Upper lobe of right lung (tissue), 1 donor: ENCODE measurements around the gene ENKUR. TPM values are rescaled to one million over a fixed set of nuclear protein-coding genes. Genes with fewer than 3 reads are reported as not detected.
A peak's percentile ranks its signal among the peaks of the same experiment; 100 is the strongest.

ENCODE experiments used
- ATAC-seq: fragments of 200-7000 bp; cut with Tn5 transposase; one replicate; pipeline ENCODE4 v1.9.1; 2020; ENCODE audit warnings: mild to moderate bottlenecking, moderate library complexity
- DNase-seq: peaks from one replicate; pipeline ENCODE4 v3.0.0-alpha.2; 2020
- H3K27ac ChIP-seq: fragments of 200-600 bp; one replicate; pipeline ENCODE4 v1.8.0; 2022
- H3K27me3 ChIP-seq: fragments of 200-600 bp; one replicate; pipeline ENCODE4 v1.8.0; 2022; ENCODE audit warnings: mild to moderate bottlenecking
- H3K36me3 ChIP-seq: fragments of 200-600 bp; one replicate; pipeline ENCODE4 v1.8.0; 2022
- H3K4me1 ChIP-seq: fragments of 200-600 bp; one replicate; pipeline ENCODE4 v1.8.0; 2022
- H3K4me3 ChIP-seq: fragments of 200-600 bp; one replicate; pipeline ENCODE4 v1.8.0; 2022; ENCODE audit warnings: mild to moderate bottlenecking
- H3K9me3 ChIP-seq: fragments of 200-600 bp; one replicate; pipeline ENCODE4 v1.8.0; 2022
- CTCF ChIP-seq: fragments of 200-600 bp; IDR thresholded peaks from one replicate; pipeline ENCODE4 v1.8.0; 2022; ENCODE audit warnings: antibody characterized with exemption
- intact Hi-C: fragments of 100-400 bp; cut with DNase I; formaldehyde crosslinking; loops from one replicate; pipeline ENCODE4 v1.11.0; 2022
- total RNA-seq: library from RNA; stranded (reverse); fragmentation: NEBNext Ultra II Directional; extraction: Animal tissue kit (Norgen Biotek cat#: 25700); gene quantifications from one replicate; pipeline ENCODE4 v1.2.1, GENCODE V29; 2021
- donor health status: DM: no; HTN: yes; CAD: no; lungs with severe emphysema.

ENKUR gene
- total RNA-seq, 1 donor from 2014 or later, result 0.49 TPM

GRCh38 chr10:24952143-24952706 lies 63.7 kb downstream of the ENKUR start, which contains the start of gene PRTFDC1:
Gene PRTFDC1, minus strand, starts transcription at chr10:24952606. Its CDS starts 31 bp downstream, at chr10:24952575.
- Histone ChIP-seq H3K27me3 (no peaks in the 10 kb centered on the region), H3K9me3 (no peaks in the 10 kb centered on the region), H3K36me3 (no peaks in the 10 kb centered on the region), H3K4me3 (peak within 1 kb of the TSS; percentile 66), H3K27ac (peak within 1 kb of the TSS; percentile 77), H3K4me1 (peaks cover 12% of the 10 kb centered on the region)
- peak; percentile 68 for ATAC-seq
- intact Hi-C loops, result no loop called here
- TF ChIP-seq CTCF, result no peak
- DNase-seq, result peak; percentile 72

GRCh38 chr10:24951201-24952142 lies 64.5 kb downstream of the ENKUR start:
- no peak for DNase-seq
- Histone ChIP-seq H3K4me3 (peak overlapping the region; percentile 66), H3K9me3 (no peaks in the 10 kb centered on the region), H3K27me3 (no peaks in the 10 kb centered on the region), H3K27ac (peak overlapping the region; percentile 77), H3K36me3 (no peaks in the 10 kb centered on the region), H3K4me1 (peaks cover 8% of the 10 kb centered on the region)
- ATAC-seq, result peak; percentile 24
- no peak for TF ChIP-seq CTCF
- intact Hi-C loops, result no loop called here

GRCh38 chr10:24950439-24950838 lies 65.5 kb downstream of the ENKUR start:
- ATAC-seq (no peak), DNase-seq (no peak)
- Histone ChIP-seq H3K36me3 (no peaks in the 10 kb centered on the region), H3K27ac (no peak overlapping the region), H3K4me3 (no peak overlapping the region), H3K27me3 (no peaks in the 10 kb centered on the region), H3K9me3 (no peaks in the 10 kb centered on the region), H3K4me1 (peaks cover 8% of the 10 kb centered on the region)
- intact Hi-C loops, result no loop called here
- TF ChIP-seq CTCF, result no peak

- Histone ChIP-seq H3K36me3 (no peaks in the 10 kb centered on the region), H3K27me3 (no peaks in the 10 kb centered on the region), H3K4me3 (no peak overlapping the region), H3K4me1 (peaks cover 8% of the 10 kb centered on the region), H3K9me3 (no peaks in the 10 kb centered on the region), H3K27ac (no peak overlapping the region)
- ATAC-seq, result no peak
- TF ChIP-seq CTCF, result no peak
- intact Hi-C loops, result no loop called here
- DNase-seq, result no peak
Observed at GRCh38 chr10:24949616-24950015, 66.3 kb downstream of the ENKUR start.

GRCh38 chr10:24947304-24948097 lies 68.5 kb downstream of the ENKUR start:
- intact Hi-C loops, result no loop called here
- Histone ChIP-seq H3K9me3 (no peaks in the 10 kb centered on the region), H3K27ac (peak overlapping the region; percentile 11), H3K4me3 (no peak overlapping the region), H3K36me3 (no peaks in the 10 kb centered on the region), H3K4me1 (peaks cover 4% of the 10 kb centered on the region), H3K27me3 (no peaks in the 10 kb centered on the region)
- DNase-seq (no peak), ATAC-seq (no peak)
- TF ChIP-seq CTCF, result no peak
